ENCODE measurements around the gene PMF1. TPM values are rescaled to one million over a fixed set of nuclear protein-coding genes. Genes with fewer than 3 reads are reported as not detected.

PMF1 gene
- total and polyA plus RNA-seq, 4 donors: 29.6 to 65.0 (median 34.9) TPM

GRCh38 chr1:156193488-156194299 is 19.1 kb upstream of the PMF1 start, which contains the start of gene SLC25A44:
TSS of gene SLC25A44 (plus strand) at chr1:156194104. CDS start at chr1:156199848, 5,744 bp downstream.
- 2% methylated on average over 59 of the region's 59 CpGs for WGBS, 2 donors
- Histone ChIP-seq H3K4me3 (ENCODE audit: low read length in 2 of 2) (peak within 1 kb of the TSS; percentile 70 to 84), H3K27me3 (ENCODE audit: control insufficient read depth in 1 of 2, insufficient read depth in 2 of 2, low read length in 1 of 2) (no peaks in the 10 kb centered on the region), H3K9me3 (ENCODE audit: control insufficient read depth, low read length) (no peaks in the 10 kb centered on the region), H3K27ac (ENCODE audit: low read depth in 1 of 2, low read length in 2 of 2) (peak within 1 kb of the TSS; percentile 1 to 65), H3K4me1 (ENCODE audit: control insufficient read depth in 1 of 2, insufficient read depth in 2 of 2, low read length in 2 of 2) (no peaks in the 10 kb centered on the region), H3K36me3 (ENCODE audit: control insufficient read depth in 1 of 2, insufficient read depth in 2 of 2, low read length in 1 of 2) (peaks cover 0 to 2% of the 10 kb centered on the region in 2 donors)
- ATAC-seq (ENCODE audit: low FRiP score): peak; percentile 100
- DNase-seq: peak; percentile 97
- intact Hi-C loops (cut with DNase I): loop anchor here (2.0 to 10.0 kb wide), 2 partner anchors 19 to 49 kb away; partner anchors contain the start of gene PMF1 (in 1 of the 2)

- H3K27ac ChIP-seq (ENCODE audit: low read depth in 1 of 2, low read length in 2 of 2): peak overlapping the region; percentile 1 to 65
- ATAC-seq (ENCODE audit: low FRiP score) (peak; percentile 3), DNase-seq (no peak)
- 11 to 13% methylated on average over 14 of the region's 14 CpGs for WGBS, 2 donors
- peak overlapping the region; percentile 70 to 84 for H3K4me3 ChIP-seq (ENCODE audit: low read length in 2 of 2)
- no peaks in the 10 kb centered on the region for H3K4me1 ChIP-seq (ENCODE audit: control insufficient read depth in 1 of 2, insufficient read depth in 2 of 2, low read length in 2 of 2)
- H3K36me3 ChIP-seq (ENCODE audit: control insufficient read depth in 1 of 2, insufficient read depth in 2 of 2, low read length in 1 of 2): peaks cover 0 to 2% of the 10 kb centered on the region in 2 donors
- intact Hi-C loops (cut with DNase I): loop anchor here (2.0 to 10.0 kb wide), 2 partner anchors 19 to 49 kb away; partner anchors contain the start of gene PMF1 (in 1 of the 2)
- no peaks in the 10 kb centered on the region for H3K27me3 ChIP-seq (ENCODE audit: control insufficient read depth in 1 of 2, insufficient read depth in 2 of 2, low read length in 1 of 2)
- no peaks in the 10 kb centered on the region for H3K9me3 ChIP-seq (ENCODE audit: control insufficient read depth, low read length)
These were observed 18.5 kb upstream of the PMF1 start for GRCh38 chr1:156194300-156194652.

GRCh38 chr1:156195853-156196252 is 17.0 kb upstream of the PMF1 start:
- Histone ChIP-seq H3K27me3 (ENCODE audit: control insufficient read depth in 1 of 2, insufficient read depth in 2 of 2, low read length in 1 of 2) (no peaks in the 10 kb centered on the region), H3K4me1 (ENCODE audit: control insufficient read depth in 1 of 2, insufficient read depth in 2 of 2, low read length in 2 of 2) (no peaks in the 10 kb centered on the region), H3K36me3 (ENCODE audit: control insufficient read depth in 1 of 2, insufficient read depth in 2 of 2, low read length in 1 of 2) (peaks cover 4 to 6% of the 10 kb centered on the region in 2 donors), H3K4me3 (ENCODE audit: low read length in 2 of 2) (no peak overlapping the region), H3K27ac (ENCODE audit: low read depth in 1 of 2, low read length in 2 of 2) (no peak overlapping the region), H3K9me3 (ENCODE audit: control insufficient read depth, low read length) (no peaks in the 10 kb centered on the region)
- no peak for ATAC-seq (ENCODE audit: low FRiP score)
- intact Hi-C loops (cut with DNase I): loop anchor here (2.0 to 10.0 kb wide), 2 partner anchors 17 to 51 kb away; partner anchors contain the start of gene PMF1 (in 1 of the 2)
- DNase-seq: no peak
- WGBS, 2 donors: 66% methylated on average over 4 of the region's 4 CpGs

- H3K9me3 ChIP-seq (ENCODE audit: control insufficient read depth, low read length): no peaks in the 10 kb centered on the region
- ATAC-seq (ENCODE audit: low FRiP score): no peak
- H3K27ac ChIP-seq (ENCODE audit: low read depth in 1 of 2, low read length in 2 of 2): no peak overlapping the region
- no peaks in the 10 kb centered on the region for H3K27me3 ChIP-seq (ENCODE audit: control insufficient read depth in 1 of 2, insufficient read depth in 2 of 2, low read length in 1 of 2)
- intact Hi-C loops (cut with DNase I): loop anchor here in 1 of 2 donors (10.0 kb wide), 1 partner anchor 52 kb away; no protein-coding TSS in a partner anchor
- peaks cover 4 to 6% of the 10 kb centered on the region in 2 donors for H3K36me3 ChIP-seq (ENCODE audit: control insufficient read depth in 1 of 2, insufficient read depth in 2 of 2, low read length in 1 of 2)
- no peaks in the 10 kb centered on the region for H3K4me1 ChIP-seq (ENCODE audit: control insufficient read depth in 1 of 2, insufficient read depth in 2 of 2, low read length in 2 of 2)
- WGBS, 2 donors: 56 to 57% methylated on average over 2 of the region's 2 CpGs
- no peak overlapping the region for H3K4me3 ChIP-seq (ENCODE audit: low read length in 2 of 2)
- DNase-seq: no peak
These were observed 16.4 kb upstream of the PMF1 start for GRCh38 chr1:156196445-156196844.

- Histone ChIP-seq H3K9me3 (ENCODE audit: control insufficient read depth, low read length) (no peaks in the 10 kb centered on the region), H3K27ac (ENCODE audit: low read depth in 1 of 2, low read length in 2 of 2) (no peak overlapping the region), H3K4me1 (ENCODE audit: control insufficient read depth in 1 of 2, insufficient read depth in 2 of 2, low read length in 2 of 2) (peaks cover 0 to 3% of the 10 kb centered on the region in 2 donors), H3K27me3 (ENCODE audit: control insufficient read depth in 1 of 2, insufficient read depth in 2 of 2, low read length in 1 of 2) (no peaks in the 10 kb centered on the region), H3K4me3 (ENCODE audit: low read length in 2 of 2) (no peak overlapping the region), H3K36me3 (ENCODE audit: control insufficient read depth in 1 of 2, insufficient read depth in 2 of 2, low read length in 1 of 2) (peaks cover 4 to 9% of the 10 kb centered on the region in 2 donors)
- no peak for DNase-seq
- ATAC-seq (ENCODE audit: low FRiP score): no peak
- 72 to 78% methylated on average over 5 of the region's 5 CpGs for WGBS, 2 donors
- intact Hi-C loops (cut with DNase I): loop anchor here in 1 of 2 donors (10.0 kb wide), 1 partner anchor 54 kb away; no protein-coding TSS in a partner anchor
These were observed 13.9 kb upstream of the PMF1 start for GRCh38 chr1:156198831-156199349.

GRCh38 chr1:156200044-156200443 is 12.8 kb upstream of the PMF1 start:
- H3K4me1 ChIP-seq (ENCODE audit: control insufficient read depth in 1 of 2, insufficient read depth in 2 of 2, low read length in 2 of 2): peaks cover 0 to 3% of the 10 kb centered on the region in 2 donors
- 92% methylated on average over 8 of the region's 8 CpGs for WGBS, 2 donors

GRCh38 chr1:156203331-156203730 is 9.5 kb upstream of the PMF1 start:
- H3K4me1 ChIP-seq (ENCODE audit: control insufficient read depth in 1 of 2, insufficient read depth in 2 of 2, low read length in 2 of 2): peaks cover 0 to 3% of the 10 kb centered on the region in 2 donors
- H3K9me3 ChIP-seq (ENCODE audit: control insufficient read depth, low read length): no peaks in the 10 kb centered on the region
- no peak overlapping the region for H3K4me3 ChIP-seq (ENCODE audit: low read length in 2 of 2)
- DNase-seq: no peak
- no peak for ATAC-seq (ENCODE audit: low FRiP score)
- H3K27me3 ChIP-seq (ENCODE audit: control insufficient read depth in 1 of 2, insufficient read depth in 2 of 2, low read length in 1 of 2): no peaks in the 10 kb centered on the region
- intact Hi-C loops (cut with DNase I): no loop called here
- H3K27ac ChIP-seq (ENCODE audit: low read depth in 1 of 2, low read length in 2 of 2): no peak overlapping the region
- peaks cover 5 to 11% of the 10 kb centered on the region in 2 donors for H3K36me3 ChIP-seq (ENCODE audit: control insufficient read depth in 1 of 2, insufficient read depth in 2 of 2, low read length in 1 of 2)

More at GRCh38 chr1:156200044-156200443, 12.8 kb upstream of the PMF1 start:
- Histone ChIP-seq H3K9me3 (ENCODE audit: control insufficient read depth, low read length) (no peaks in the 10 kb centered on the region), H3K27ac (ENCODE audit: low read depth in 1 of 2, low read length in 2 of 2) (no peak overlapping the region), H3K36me3 (ENCODE audit: control insufficient read depth in 1 of 2, insufficient read depth in 2 of 2, low read length in 1 of 2) (peaks cover 4 to 9% of the 10 kb centered on the region in 2 donors), H3K4me3 (ENCODE audit: low read length in 2 of 2) (no peak overlapping the region), H3K27me3 (ENCODE audit: control insufficient read depth in 1 of 2, insufficient read depth in 2 of 2, low read length in 1 of 2) (no peaks in the 10 kb centered on the region)
- intact Hi-C loops (cut with DNase I): no loop called here
- ATAC-seq (ENCODE audit: low FRiP score) (no peak), DNase-seq (no peak)

GRCh38 chr1:156204686-156205085 is 8.1 kb upstream of the PMF1 start:
- 79 to 81% methylated on average over 3 of the region's 3 CpGs for WGBS, 2 donors
- H3K36me3 ChIP-seq (ENCODE audit: control insufficient read depth in 1 of 2, insufficient read depth in 2 of 2, low read length in 1 of 2): peaks cover 9 to 11% of the 10 kb centered on the region in 2 donors
- ATAC-seq (ENCODE audit: low FRiP score): no peak

More at GRCh38 chr1:156204686-156205085, 8.1 kb upstream of the PMF1 start:
- Histone ChIP-seq H3K27me3 (ENCODE audit: control insufficient read depth in 1 of 2, insufficient read depth in 2 of 2, low read length in 1 of 2) (no peaks in the 10 kb centered on the region), H3K4me3 (ENCODE audit: low read length in 2 of 2) (no peak overlapping the region), H3K27ac (ENCODE audit: low read depth in 1 of 2, low read length in 2 of 2) (no peak overlapping the region), H3K4me1 (ENCODE audit: control insufficient read depth in 1 of 2, insufficient read depth in 2 of 2, low read length in 2 of 2) (peaks cover 0 to 3% of the 10 kb centered on the region in 2 donors), H3K9me3 (ENCODE audit: control insufficient read depth, low read length) (no peaks in the 10 kb centered on the region)
- no peak for DNase-seq
- intact Hi-C loops (cut with DNase I): no loop called here

Data from aorta (tissue), 5 donors.